HG03196 (cell line): Measurements from ENCODE around the gene STEAP4.

ENCODE experiments used
- ATAC-seq: cut with Tn5 transposase; IDR thresholded peaks from one replicate; pipeline ENCODE4 v1.9.1; 2021; ENCODE audit not compliant: unreplicated experiment

Gene STEAP4

GRCh38 chr7:88314061-88314491 is 7.4 kb upstream of the STEAP4 start:
- no peak for ATAC-seq

- no peak for ATAC-seq
These were observed 5.5 kb upstream of the STEAP4 start for GRCh38 chr7:88312061-88312663.

- no peak for ATAC-seq
These were observed 5.0 kb upstream of the STEAP4 start for GRCh38 chr7:88311675-88312036.

- ATAC-seq = no peak
These were observed 4.4 kb upstream of the STEAP4 start for GRCh38 chr7:88310956-88311674.

- no peak for ATAC-seq
These were observed 3.1 kb upstream of the STEAP4 start for GRCh38 chr7:88309819-88310218.

- ATAC-seq = no peak
These were observed 1.1 kb upstream of the STEAP4 start for GRCh38 chr7:88307823-88308222.

GRCh38 chr7:88307412-88307811 is 718 bp upstream of the STEAP4 start:
- ATAC-seq = no peak

- no peak for ATAC-seq
These were observed 1.6 kb downstream of the STEAP4 start for GRCh38 chr7:88305044-88305443.

GRCh38 chr7:88302486-88302885 is 4.2 kb downstream of the STEAP4 start:
- no peak for ATAC-seq

- ATAC-seq = no peak
These were observed 4.8 kb downstream of the STEAP4 start for GRCh38 chr7:88301924-88302323.

GRCh38 chr7:88300401-88300945 is 6.2 kb downstream of the STEAP4 start:
- no peak for ATAC-seq

GRCh38 chr7:88299126-88299525 is 7.6 kb downstream of the STEAP4 start:
- ATAC-seq = no peak

- ATAC-seq = no peak
These were observed 12.8 kb downstream of the STEAP4 start for GRCh38 chr7:88293866-88294265.

- ATAC-seq = no peak
These were observed 15.1 kb downstream of the STEAP4 start for GRCh38 chr7:88291398-88292173.

GRCh38 chr7:88290491-88290890 is 16.2 kb downstream of the STEAP4 start:
- ATAC-seq = no peak

- no peak for ATAC-seq
These were observed 17.1 kb downstream of the STEAP4 start for GRCh38 chr7:88289564-88290025.

- ATAC-seq = no peak
These were observed 24.9 kb downstream of the STEAP4 start for GRCh38 chr7:88281749-88282148.

GRCh38 chr7:88280801-88281200 is 25.9 kb downstream of the STEAP4 start:
- ATAC-seq = no peak

GRCh38 chr7:88279323-88279722 is 27.4 kb downstream of the STEAP4 start:
- ATAC-seq = no peak

- no peak for ATAC-seq
These were observed 27.8 kb downstream of the STEAP4 start for GRCh38 chr7:88278881-88279280.

GRCh38 chr7:88276605-88277153 is 30.0 kb downstream of the STEAP4 start:
- no peak for ATAC-seq
